HG03103 (cell line): ENCODE results near the gene AURKB.
A peak's percentile ranks its signal among the peaks of the same experiment; 100 is the strongest.
"Not testable (repeated sequence)": the region's sequence is repeated elsewhere in the genome, so short reads cannot be mapped to it uniquely, and the experiment has no call there.

ENCODE experiments used
- ATAC-seq: cut with Tn5 transposase; IDR thresholded peaks from one replicate; pipeline ENCODE4 v1.9.1; 2021; ENCODE audit warnings: low read depth; ENCODE audit not compliant: unreplicated experiment

Gene AURKB

GRCh38 chr17:8225813-8226535 is 15.6 kb upstream of the AURKB start:
- ATAC-seq: no peak

- ATAC-seq: no peak
These were observed 14.8 kb upstream of the AURKB start for GRCh38 chr17:8224891-8225812.

- no peak for ATAC-seq
These were observed 13.2 kb upstream of the AURKB start for GRCh38 chr17:8223356-8224126.

- no peak for ATAC-seq
These were observed 12.4 kb upstream of the AURKB start for GRCh38 chr17:8222630-8223355.

- no peak for ATAC-seq
These were observed 11.9 kb upstream of the AURKB start for GRCh38 chr17:8222380-8222629.

- ATAC-seq: no peak
These were observed 11.4 kb upstream of the AURKB start for GRCh38 chr17:8221663-8222379.

- no peak for ATAC-seq
These were observed 10.6 kb upstream of the AURKB start for GRCh38 chr17:8220783-8221662.

- ATAC-seq: not testable (repeated sequence)
These were observed 3.6 kb upstream of the AURKB start for GRCh38 chr17:8214000-8214399.

- ATAC-seq: no peak
These were observed 2.2 kb upstream of the AURKB start for GRCh38 chr17:8212312-8213180.

- ATAC-seq: no peak
These were observed 535 bp upstream of the AURKB start for GRCh38 chr17:8210761-8211458.

- no peak for ATAC-seq
These were observed 3.8 kb downstream of the AURKB start for GRCh38 chr17:8206536-8206935.

GRCh38 chr17:8204761-8205555 is 5.4 kb downstream of the AURKB start:
- ATAC-seq: no peak

- no peak for ATAC-seq
These were observed 18.1 kb downstream of the AURKB start for GRCh38 chr17:8192070-8192815.

GRCh38 chr17:8190506-8190905 is 19.9 kb downstream of the AURKB start:
- no peak for ATAC-seq

- peak; percentile 51 for ATAC-seq
These were observed 20.5 kb downstream of the AURKB start, which contains the start of gene BORCS6 for GRCh38 chr17:8189711-8190477. BORCS6 (minus strand) TSS chr17:8190180; CDS start chr17:8190140, 40 bp downstream.
